ENCODE measurements around the gene RASA4B. TPM values are rescaled to one million over a fixed set of nuclear protein-coding genes. Genes with fewer than 3 reads are reported as not detected.

RASA4B gene
- total RNA-seq, 1 experiment from 2014 or later: 13.9 TPM

- DNase-seq (ENCODE audit: low spot score): no peak
Observed at GRCh38 chr7:102454468-102454867, 63.1 kb downstream of the RASA4B start.

GRCh38 chr7:102453319-102453718, 64.3 kb downstream of the RASA4B start:
- no peak for DNase-seq (ENCODE audit: low spot score)

GRCh38 chr7:102452451-102452850, 65.1 kb downstream of the RASA4B start:
- no peak for DNase-seq (ENCODE audit: low spot score)

- no peak for DNase-seq (ENCODE audit: low spot score)
Observed at GRCh38 chr7:102451371-102452054, 66.1 kb downstream of the RASA4B start.

GRCh38 chr7:102450242-102450641, 67.3 kb downstream of the RASA4B start:
- DNase-seq (ENCODE audit: low spot score): peak; percentile 70

GRCh38 chr7:102449136-102449535, 68.4 kb downstream of the RASA4B start:
- no peak for DNase-seq (ENCODE audit: low spot score)

- no peak for DNase-seq (ENCODE audit: low spot score)
Observed at GRCh38 chr7:102447311-102447710, 70.3 kb downstream of the RASA4B start.

- DNase-seq (ENCODE audit: low spot score): no peak
Observed at GRCh38 chr7:102446387-102447156, 71.0 kb downstream of the RASA4B start.

- no peak for DNase-seq (ENCODE audit: low spot score)
Observed at GRCh38 chr7:102445674-102446071, 71.9 kb downstream of the RASA4B start.

- no peak for DNase-seq (ENCODE audit: low spot score)
Observed at GRCh38 chr7:102444961-102445673, 72.5 kb downstream of the RASA4B start.

GRCh38 chr7:102439963-102440795, 77.4 kb downstream of the RASA4B start:
- DNase-seq (ENCODE audit: low spot score): peak; percentile 85

GRCh38 chr7:102436118-102436517, 81.5 kb downstream of the RASA4B start:
- no peak for DNase-seq (ENCODE audit: low spot score)

GRCh38 chr7:102434039-102434486, 83.5 kb downstream of the RASA4B start:
- no peak for DNase-seq (ENCODE audit: low spot score)

GRCh38 chr7:102433219-102434038, 84.1 kb downstream of the RASA4B start, which contains the start of gene ORAI2:
ORAI2 (plus strand) TSS chr7:102433575; CDS start chr7:102438957, 5,382 bp downstream.
- peak; percentile 54 for DNase-seq (ENCODE audit: low spot score)

Other genes starting within 250 kb of the RASA4B start
- gene SH2B2, start 230.9 kb downstream of the RASA4B start, total RNA-seq (2014; rRNA removed; shearing (Covaris generic)): 2.0 TPM in 2 replicates
- not detected in 2 replicates for gene SPDYE6, start 161.3 kb downstream of the RASA4B start, total RNA-seq (2014; rRNA removed; shearing (Covaris generic))
- 34.8 and 38.8 TPM in 2 replicates for gene PRKRIP1, start 121.4 kb downstream of the RASA4B start, total RNA-seq (2014; rRNA removed; shearing (Covaris generic))
- 37.4 and 39.8 TPM in 2 replicates for gene ORAI2, start 84.2 kb downstream of the RASA4B start, total RNA-seq (2014; rRNA removed; shearing (Covaris generic))
- 31.5 and 36.5 TPM in 2 replicates for gene ALKBH4, start 52.9 kb downstream of the RASA4B start, total RNA-seq (2014; rRNA removed; shearing (Covaris generic))
- 73.6 and 81.2 TPM in 2 replicates for gene LRWD1, start 52.8 kb downstream of the RASA4B start, total RNA-seq (2014; rRNA removed; shearing (Covaris generic))
- gene POLR2J, start 38.9 kb downstream of the RASA4B start, total RNA-seq (2014; rRNA removed; shearing (Covaris generic)): 96.9 and 101 TPM in 2 replicates
- gene UPK3BL2, start 25.9 kb upstream of the RASA4B start, total RNA-seq (2014; rRNA removed; shearing (Covaris generic)): 11.1 and 15.2 TPM in 2 replicates
- not detected in 2 replicates for gene SPDYE2, start 33.4 kb upstream of the RASA4B start, total RNA-seq (2014; rRNA removed; shearing (Covaris generic))
- 35.1 and 38.6 TPM in 2 replicates for gene POLR2J3, start 54.8 kb upstream of the RASA4B start, total RNA-seq (2014; rRNA removed; shearing (Covaris generic))
- 26.0 and 43.0 TPM in 2 replicates for gene RASA4, start 99.0 kb upstream of the RASA4B start, total RNA-seq (2014; rRNA removed; shearing (Covaris generic))
- gene UPK3BL1, start 125.0 kb upstream of the RASA4B start, total RNA-seq (2014; rRNA removed; shearing (Covaris generic)): 39.8 and 44.1 TPM in 2 replicates
- not detected in 2 replicates for gene SPDYE2B, start 132.5 kb upstream of the RASA4B start, total RNA-seq (2014; rRNA removed; shearing (Covaris generic))
- gene POLR2J2, start 153.9 kb upstream of the RASA4B start, total RNA-seq (2014; rRNA removed; shearing (Covaris generic)): 2.8 and 4.2 TPM in 2 replicates
- gene FAM185A, start 231.2 kb upstream of the RASA4B start, total RNA-seq (2014; rRNA removed; shearing (Covaris generic)): 12.0 and 19.6 TPM in 2 replicates